GM19099 (cell line): ENCODE data around the gene ESRP2.

Source experiments
- POLR2A ChIP-seq: IDR thresholded peaks from 3 replicates; pipeline ENCODE4 v1.6.1; 2011; ENCODE audit warnings: low read depth; ENCODE audit not compliant: insufficient read length; ENCODE audit errors: extremely low read depth

ESRP2 gene

DNA sequence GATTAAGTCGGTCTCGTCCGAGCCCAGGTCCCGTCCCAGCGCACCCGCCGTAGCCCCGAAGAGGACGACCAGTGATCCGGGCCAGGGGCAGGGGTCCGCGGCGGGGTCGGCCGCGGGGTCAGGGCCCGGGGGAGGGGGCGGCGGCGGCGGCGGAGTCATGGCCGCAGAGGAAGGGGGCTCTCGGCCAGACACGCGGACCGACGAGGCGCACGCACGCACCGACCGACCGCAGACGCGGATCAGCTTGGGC lies at the start of gene ESRP2:
ESRP2 (minus strand) TSS at position 241 of the 250 bp plus-strand sequence; CDS start at position 159, 82 bp downstream.
- no peak for TF ChIP-seq POLR2A

DNA sequence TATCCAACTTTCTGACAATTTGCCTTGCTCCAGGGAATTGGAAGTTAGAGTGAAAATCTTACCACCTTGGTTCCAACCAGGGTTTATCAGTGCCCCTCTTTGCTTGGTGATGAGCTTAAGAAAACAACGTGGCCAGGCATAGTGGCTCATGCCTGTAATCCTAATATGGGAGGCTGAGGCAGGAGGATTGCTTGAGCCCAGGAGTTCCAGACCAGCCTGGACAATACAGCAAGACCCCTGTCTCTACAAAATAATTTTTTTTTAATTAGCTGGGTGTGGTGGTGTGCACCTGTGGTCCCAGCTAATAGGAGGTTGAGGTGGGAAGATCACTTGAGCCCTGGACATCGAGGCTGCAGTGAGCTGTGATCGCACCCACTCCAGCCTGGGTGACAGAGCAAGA lies 49.8 kb upstream of the ESRP2 start:
- no peak for TF ChIP-seq POLR2A

GRCh38 chr16:68284847-68285246 lies 48.9 kb upstream of the ESRP2 start:
- TF ChIP-seq POLR2A = no peak

- no peak for TF ChIP-seq POLR2A
These were observed 48.1 kb upstream of the ESRP2 start for GRCh38 chr16:68283801-68284598.

- no peak for TF ChIP-seq POLR2A
These were observed 47.4 kb upstream of the ESRP2 start for GRCh38 chr16:68283346-68283745.

DNA sequence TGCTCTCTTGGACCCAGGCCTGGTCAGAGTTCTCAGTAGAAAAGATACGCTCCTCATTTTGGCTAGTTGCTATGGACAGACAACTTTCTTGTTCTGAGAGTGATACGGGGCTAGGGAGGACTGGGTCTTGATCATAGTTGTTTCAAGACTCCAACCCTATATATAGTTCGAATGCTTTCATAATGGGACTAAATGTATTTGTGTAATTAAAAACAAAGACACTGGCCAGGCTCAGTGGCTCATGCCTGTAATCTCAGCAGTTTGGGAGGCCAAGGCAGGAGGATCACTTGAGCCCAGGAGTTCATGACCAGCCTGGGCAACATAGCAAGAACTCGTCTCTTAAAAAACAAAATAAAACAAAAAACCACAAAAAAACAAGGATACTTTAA lies 46.1 kb upstream of the ESRP2 start:
- no peak for TF ChIP-seq POLR2A

GRCh38 chr16:68281368-68282063 lies 45.6 kb upstream of the ESRP2 start:
- TF ChIP-seq POLR2A = no peak

GRCh38 chr16:68279726-68280558 lies 44.0 kb upstream of the ESRP2 start:
- no peak for TF ChIP-seq POLR2A

DNA sequence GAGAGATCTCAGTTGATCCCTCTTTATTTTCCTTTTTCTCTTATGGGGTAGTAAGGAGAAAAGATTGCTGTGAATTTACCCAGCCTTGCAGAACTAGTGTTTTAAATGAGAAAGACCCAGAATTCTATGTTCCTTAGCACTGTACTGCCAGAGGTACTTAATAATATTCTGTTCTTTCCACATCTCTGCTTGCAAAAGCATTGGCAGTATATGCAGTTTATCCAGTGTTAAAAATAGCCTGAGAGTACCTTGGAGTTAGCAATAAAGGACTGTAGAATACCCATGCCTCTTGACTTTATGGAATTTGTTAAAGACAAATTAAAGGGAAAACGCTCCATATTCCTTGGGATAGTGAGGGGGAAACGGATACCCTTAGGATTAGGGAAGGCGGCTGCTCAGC lies 40.3 kb upstream of the ESRP2 start:
- TF ChIP-seq POLR2A = no peak

DNA sequence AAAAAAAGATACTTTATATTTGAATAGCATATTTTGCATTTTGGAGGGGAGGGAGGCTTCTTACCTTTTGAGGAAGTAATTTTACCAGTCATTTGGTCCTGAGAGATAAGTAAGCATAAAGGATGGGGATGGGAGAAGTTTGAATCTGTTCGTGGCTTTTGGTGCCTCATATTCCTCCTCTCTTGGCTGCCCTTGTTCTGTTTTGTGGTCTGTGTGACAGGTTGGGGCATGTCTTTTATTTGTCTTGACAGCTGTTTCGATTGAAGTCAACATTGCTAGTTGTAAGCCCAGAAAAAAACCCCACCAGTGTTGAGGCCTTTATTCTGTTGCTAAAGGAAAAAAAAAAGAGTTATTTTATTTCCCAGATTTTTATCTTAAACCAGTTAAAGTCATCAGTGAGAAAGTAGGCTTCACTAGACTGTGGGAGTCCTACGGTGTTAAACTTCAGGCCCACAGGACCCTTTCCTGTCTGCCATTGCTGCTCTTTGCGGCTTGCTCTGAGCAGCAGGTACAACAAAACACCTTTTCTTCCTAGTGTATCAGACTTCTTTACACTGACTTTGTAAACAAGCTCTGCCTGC lies 39.8 kb upstream of the ESRP2 start:
- TF ChIP-seq POLR2A = no peak

GRCh38 chr16:68274441-68274840 lies 38.5 kb upstream of the ESRP2 start:
- TF ChIP-seq POLR2A = no peak

DNA sequence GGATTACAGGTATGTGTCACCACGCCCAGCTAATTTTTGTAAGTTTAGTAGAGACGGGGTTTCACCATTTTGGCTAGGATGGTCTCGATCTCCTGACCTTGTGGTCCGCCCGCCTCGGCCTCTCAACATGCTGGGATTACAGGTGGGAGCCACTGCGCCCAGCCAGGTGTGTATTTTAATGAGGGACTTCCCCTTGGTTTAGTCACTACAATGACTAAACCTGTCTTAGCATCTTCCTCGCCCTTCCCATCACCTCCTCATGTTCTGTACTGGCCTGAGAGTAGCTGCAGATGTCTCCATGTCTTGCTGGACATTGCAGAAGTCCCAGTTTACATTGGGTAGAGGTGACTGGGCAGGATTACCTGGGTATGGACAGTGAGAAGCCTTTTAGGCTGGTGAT lies 38.0 kb upstream of the ESRP2 start:
- TF ChIP-seq POLR2A = no peak

DNA sequence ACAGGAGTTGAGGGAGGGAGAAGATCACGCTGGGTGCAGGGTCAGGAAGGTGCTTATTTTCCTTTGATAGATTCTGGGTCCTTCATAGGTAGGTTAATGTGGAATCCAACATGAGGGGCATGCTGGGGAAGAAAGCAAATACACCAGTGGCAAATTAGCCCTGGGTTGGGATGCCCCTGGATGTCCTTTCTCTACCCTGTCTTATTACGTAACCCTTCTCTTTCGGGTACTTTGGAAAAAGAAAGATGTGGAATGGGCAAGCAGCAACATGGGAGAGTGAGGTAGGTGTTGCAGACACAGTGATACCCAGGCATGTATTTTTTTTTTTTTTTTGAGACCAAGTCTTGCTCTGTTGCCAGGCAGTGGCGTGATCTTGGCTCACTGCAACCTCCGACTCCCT lies 37.5 kb upstream of the ESRP2 start:
- no peak for TF ChIP-seq POLR2A

DNA sequence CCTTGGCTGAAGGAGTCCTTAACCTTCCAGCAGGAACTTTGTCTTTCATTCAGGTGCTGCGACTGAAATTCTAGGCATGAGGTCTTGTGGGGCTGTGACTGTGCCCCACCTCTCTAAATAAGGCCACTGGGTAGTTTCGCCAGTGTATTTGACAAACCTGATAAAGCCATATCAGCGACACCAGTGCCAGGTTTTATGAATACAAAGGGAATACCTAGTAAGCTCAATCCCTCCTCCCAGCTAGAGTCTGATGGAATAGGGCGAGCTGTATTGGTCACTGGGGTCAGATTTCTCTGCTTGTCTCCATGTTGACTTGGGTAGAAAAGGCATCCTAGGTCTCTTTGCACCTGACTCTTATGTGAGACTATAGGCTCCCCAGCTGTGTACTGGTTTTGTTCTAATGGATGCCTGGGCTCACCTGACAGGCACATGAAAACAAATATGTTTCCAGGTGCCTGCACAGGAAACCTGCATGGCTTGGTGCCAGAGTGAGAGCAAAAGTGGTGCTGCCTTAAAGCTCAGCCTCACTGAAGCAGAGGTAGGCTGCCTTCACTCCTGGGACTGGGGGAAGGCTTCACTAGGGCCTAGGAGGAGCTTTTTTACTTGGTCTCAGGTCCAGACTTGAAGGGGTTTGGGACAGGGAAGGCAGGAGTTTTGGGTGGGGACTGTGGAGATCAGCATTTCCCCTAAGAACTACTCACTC lies 36.7 kb upstream of the ESRP2 start:
- TF ChIP-seq POLR2A = no peak

DNA sequence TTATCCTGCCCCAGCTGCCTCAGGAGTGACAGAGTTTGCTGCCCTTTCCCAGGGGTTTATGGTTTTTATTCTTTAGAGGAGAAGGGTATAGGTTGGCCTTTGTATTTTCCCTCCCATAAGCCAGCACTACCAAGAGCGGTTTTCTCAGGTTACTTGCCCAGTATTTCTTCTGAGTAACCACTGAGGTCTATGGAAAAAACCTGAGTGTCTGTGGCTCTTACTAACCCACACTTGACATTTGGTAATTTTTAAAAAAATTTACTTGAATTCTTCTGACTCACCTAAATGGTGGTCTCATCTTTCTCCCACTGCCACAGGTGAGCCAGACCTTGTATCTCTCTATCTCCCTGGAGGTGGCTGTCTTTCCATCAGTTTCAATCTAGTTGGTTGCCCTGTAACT lies 34.4 kb upstream of the ESRP2 start:
- TF ChIP-seq POLR2A = no peak
